ENCODE results near the gene HAO2. TPM values are rescaled to one million over a fixed set of nuclear protein-coding genes. Genes with fewer than 3 reads are reported as not detected.
A peak's percentile ranks its signal among the peaks of the same experiment; 100 is the strongest.

Gene HAO2
- total RNA-seq, 2 experiments from 2014 or later: not detected

- Histone ChIP-seq H3K4me1 (ENCODE audit: insufficient read depth, low read length) (peaks cover 12% of the 10 kb centered on the region), H3K9me3 (ENCODE audit: control insufficient read depth in 1 of 2, insufficient read depth in 1 of 2, low read length in 2 of 2) (peaks cover 0 to 3% of the 10 kb centered on the region in 2 experiments), H3K4me3 (ENCODE audit: low read length) (no peak overlapping the region), H3K36me3 (ENCODE audit: insufficient read depth, low read length) (no peaks in the 10 kb centered on the region), H3K27me3 (ENCODE audit: control insufficient read depth in 1 of 2, insufficient read depth in 2 of 2, low read length in 2 of 2) (no peaks in the 10 kb centered on the region), H3K27ac (ENCODE audit: low read depth in 1 of 2, low read length in 2 of 2) (no peak overlapping the region)
- H3K36me3 Mint-ChIP-seq (ENCODE audit: low read depth): no peaks in the 10 kb centered on the region
- no peak for ATAC-seq (ENCODE audit: poor library complexity)
- no peak overlapping the region for H3K4me3 Mint-ChIP-seq
- no peak for TF ChIP-seq CTCF (IDR thresholded peaks at IDR 0.05)
- H3K27me3 Mint-ChIP-seq: peaks cover 32% of the 10 kb centered on the region
- H3K4me1 Mint-ChIP-seq (ENCODE audit: low read depth): peaks cover 20% of the 10 kb centered on the region
- ChIA-PET CTCF (no interaction called here), POLR2A (no interaction called here)
- intact Hi-C loops (cut with DNase I, micrococcal nuclease): no loop called here
- no peaks in the 10 kb centered on the region for H3K9me3 Mint-ChIP-seq
- H3K27ac Mint-ChIP-seq: no peak overlapping the region
- DNase-seq: peak in 1 of 14 experiments; percentile 2
Observed at GRCh38 chr1:119323216-119323982, 45.2 kb upstream of the HAO2 start.

- CTCF ChIA-PET: no interaction called here
- intact Hi-C loops (cut with DNase I, micrococcal nuclease): no loop called here
- Mint-ChIP-seq H3K4me3 (no peak overlapping the region), H3K36me3 (ENCODE audit: low read depth) (no peaks in the 10 kb centered on the region), H3K4me1 (ENCODE audit: low read depth) (peaks cover 20% of the 10 kb centered on the region), H3K27me3 (peaks cover 32% of the 10 kb centered on the region), H3K27ac (no peak overlapping the region), H3K9me3 (no peaks in the 10 kb centered on the region)
- Histone ChIP-seq H3K36me3 (ENCODE audit: insufficient read depth, low read length) (no peaks in the 10 kb centered on the region), H3K27me3 (ENCODE audit: control insufficient read depth in 1 of 2, insufficient read depth in 2 of 2, low read length in 2 of 2) (no peaks in the 10 kb centered on the region), H3K27ac (ENCODE audit: low read depth in 1 of 2, low read length in 2 of 2) (no peak overlapping the region), H3K9me3 (ENCODE audit: control insufficient read depth in 1 of 2, insufficient read depth in 1 of 2, low read length in 2 of 2) (peaks cover 0 to 3% of the 10 kb centered on the region in 2 experiments), H3K4me1 (ENCODE audit: insufficient read depth, low read length) (peaks cover 12% of the 10 kb centered on the region), H3K4me3 (ENCODE audit: low read length) (no peak overlapping the region)
- no peak for TF ChIP-seq CTCF (IDR thresholded peaks at IDR 0.05)
- ATAC-seq (ENCODE audit: poor library complexity) (no peak), DNase-seq (no peak)
- POLR2A ChIA-PET: no interaction called here
Observed at GRCh38 chr1:119324198-119324597, 44.4 kb upstream of the HAO2 start.

- Mint-ChIP-seq H3K27ac (no peak overlapping the region), H3K4me3 (peak overlapping the region; percentile 89), H3K9me3 (no peaks in the 10 kb centered on the region), H3K27me3 (peaks cover 37% of the 10 kb centered on the region), H3K4me1 (ENCODE audit: low read depth) (peaks cover 20% of the 10 kb centered on the region), H3K36me3 (ENCODE audit: low read depth) (no peaks in the 10 kb centered on the region)
- TF ChIP-seq CTCF (IDR thresholded peaks at IDR 0.05): no peak
- H3K9me3 ChIP-seq (ENCODE audit: control insufficient read depth in 1 of 2, insufficient read depth in 1 of 2, low read length in 2 of 2): peaks cover 0 to 3% of the 10 kb centered on the region in 2 experiments
- ATAC-seq (ENCODE audit: poor library complexity) (no peak), DNase-seq (no peak)
- H3K27me3 ChIP-seq (ENCODE audit: control insufficient read depth in 1 of 2, insufficient read depth in 2 of 2, low read length in 2 of 2): no peaks in the 10 kb centered on the region
- intact Hi-C loops (cut with DNase I, micrococcal nuclease): no loop called here
- H3K36me3 ChIP-seq (ENCODE audit: insufficient read depth, low read length): no peaks in the 10 kb centered on the region
- no peak overlapping the region for H3K27ac ChIP-seq (ENCODE audit: low read depth in 1 of 2, low read length in 2 of 2)
- POLR2A ChIA-PET: no interaction called here
- no peak overlapping the region for H3K4me3 ChIP-seq (ENCODE audit: low read length)
- CTCF ChIA-PET: no interaction called here
- H3K4me1 ChIP-seq (ENCODE audit: insufficient read depth, low read length): peaks cover 12% of the 10 kb centered on the region
Observed at GRCh38 chr1:119326251-119326650, 42.3 kb upstream of the HAO2 start.
